ENCODE data around the gene CDIPT. TPM values are rescaled to one million over a fixed set of nuclear protein-coding genes. Genes with fewer than 3 reads are reported as not detected.
A peak's percentile ranks its signal among the peaks of the same experiment; 100 is the strongest.
"Not testable (repeated sequence)": the region's sequence is repeated elsewhere in the genome, so short reads cannot be mapped to it uniquely, and the experiment has no call there.

The CDIPT gene
- polyA plus RNA-seq, 1 donor from 2014 or later, result 73.8 TPM

- H3K36me3 Mint-ChIP-seq, result peaks cover 2% of the 10 kb centered on the region
- no peak within 1 kb of the TSS for H3K27ac Mint-ChIP-seq
- peaks cover 22% of the 10 kb centered on the region for H3K27me3 Mint-ChIP-seq
- H3K9me3 Mint-ChIP-seq, result no peaks in the 10 kb centered on the region
- peaks cover 0 to 5% (median 5%) of the 10 kb centered on the region in 3 donors for H3K4me1 Mint-ChIP-seq
- H3K4me3 Mint-ChIP-seq, result peak within 1 kb of the TSS in 3 of 4 donors; percentile 62 to 71 (median 63)
Observed at GRCh38 chr16:29900102-29900887, 37.3 kb upstream of the CDIPT start, which contains the start of gene ASPHD1. ASPHD1 (plus strand) TSS chr16:29900488; CDS start chr16:29900972, 484 bp downstream.

GRCh38 chr16:29899516-29900101 is 36.6 kb upstream of the CDIPT start, which contains the start of gene SEZ6L2:
SEZ6L2 (minus strand) TSS chr16:29899550; CDS start chr16:29899019, 531 bp downstream.
- Mint-ChIP-seq H3K9me3 (no peaks in the 10 kb centered on the region), H3K27me3 (peaks cover 22% of the 10 kb centered on the region), H3K4me1 (peaks cover 0 to 5% (median 5%) of the 10 kb centered on the region in 3 donors), H3K36me3 (peaks cover 2% of the 10 kb centered on the region), H3K4me3 (peak within 1 kb of the TSS in 3 of 4 donors; percentile 50 to 67 (median 63)), H3K27ac (no peak within 1 kb of the TSS)

GRCh38 chr16:29898804-29899515 is 35.9 kb upstream of the CDIPT start:
- Mint-ChIP-seq H3K27me3 (peaks cover 22% of the 10 kb centered on the region), H3K4me3 (peak overlapping the region in 1 of 4 donors; percentile 67), H3K4me1 (peaks cover 0 to 5% (median 5%) of the 10 kb centered on the region in 3 donors), H3K9me3 (no peaks in the 10 kb centered on the region), H3K27ac (no peak overlapping the region), H3K36me3 (peaks cover 2% of the 10 kb centered on the region)

- Mint-ChIP-seq H3K27ac (no peak overlapping the region), H3K4me3 (peak overlapping the region in 1 of 4 donors; percentile 67), H3K4me1 (peaks cover 0 to 5% (median 3%) of the 10 kb centered on the region in 3 donors), H3K9me3 (no peaks in the 10 kb centered on the region), H3K27me3 (peaks cover 22% of the 10 kb centered on the region), H3K36me3 (peaks cover 2% of the 10 kb centered on the region)
Observed at GRCh38 chr16:29898135-29898803, 35.2 kb upstream of the CDIPT start.

- Mint-ChIP-seq H3K4me3 (no peak overlapping the region), H3K4me1 (peaks cover 0 to 5% (median 3%) of the 10 kb centered on the region in 3 donors), H3K9me3 (no peaks in the 10 kb centered on the region), H3K27me3 (peaks cover 22% of the 10 kb centered on the region), H3K27ac (no peak overlapping the region), H3K36me3 (peaks cover 2% of the 10 kb centered on the region)
Observed at GRCh38 chr16:29897333-29897732, 34.3 kb upstream of the CDIPT start.

- H3K9me3 Mint-ChIP-seq, result no peaks in the 10 kb centered on the region
- H3K27ac Mint-ChIP-seq, result no peak overlapping the region
- no peak overlapping the region for H3K4me3 Mint-ChIP-seq
- H3K27me3 Mint-ChIP-seq, result peaks cover 22% of the 10 kb centered on the region
- H3K4me1 Mint-ChIP-seq, result peaks cover 0 to 2% (median under 1%) of the 10 kb centered on the region in 3 donors
- peaks cover 2% of the 10 kb centered on the region for H3K36me3 Mint-ChIP-seq
Observed at GRCh38 chr16:29896841-29897240, 33.8 kb upstream of the CDIPT start.

- Mint-ChIP-seq H3K27ac (no peak overlapping the region), H3K4me3 (no peak overlapping the region), H3K4me1 (no peaks in the 10 kb centered on the region), H3K36me3 (peaks cover 2% of the 10 kb centered on the region), H3K27me3 (peaks cover 20% of the 10 kb centered on the region), H3K9me3 (no peaks in the 10 kb centered on the region)
Observed at GRCh38 chr16:29894352-29894751, 31.3 kb upstream of the CDIPT start.

GRCh38 chr16:29893553-29893952 is 30.5 kb upstream of the CDIPT start:
- H3K36me3 Mint-ChIP-seq, result peaks cover 2% of the 10 kb centered on the region
- peaks cover 22% of the 10 kb centered on the region for H3K27me3 Mint-ChIP-seq
- no peak overlapping the region for H3K4me3 Mint-ChIP-seq
- no peaks in the 10 kb centered on the region for H3K4me1 Mint-ChIP-seq
- H3K27ac Mint-ChIP-seq, result no peak overlapping the region
- H3K9me3 Mint-ChIP-seq, result no peaks in the 10 kb centered on the region

- Mint-ChIP-seq H3K36me3 (peaks cover 2% of the 10 kb centered on the region), H3K27me3 (peaks cover 11% of the 10 kb centered on the region), H3K4me3 (no peak overlapping the region), H3K27ac (no peak overlapping the region), H3K9me3 (no peaks in the 10 kb centered on the region), H3K4me1 (no peaks in the 10 kb centered on the region)
Observed at GRCh38 chr16:29892458-29892813, 29.4 kb upstream of the CDIPT start.

GRCh38 chr16:29891525-29892457 is 28.8 kb upstream of the CDIPT start:
- Mint-ChIP-seq H3K36me3 (peaks cover 2% of the 10 kb centered on the region), H3K4me3 (no peak overlapping the region), H3K27ac (no peak overlapping the region), H3K9me3 (no peaks in the 10 kb centered on the region), H3K4me1 (no peaks in the 10 kb centered on the region), H3K27me3 (peaks cover 8% of the 10 kb centered on the region)

GRCh38 chr16:29889372-29889771 is 26.3 kb upstream of the CDIPT start:
- H3K27me3 Mint-ChIP-seq, H3K36me3 Mint-ChIP-seq: not testable (repeated sequence)

GRCh38 chr16:29883987-29884386 is 21.0 kb upstream of the CDIPT start:
- Mint-ChIP-seq H3K4me1 (no peaks in the 10 kb centered on the region), H3K27ac (no peak overlapping the region), H3K9me3 (no peaks in the 10 kb centered on the region), H3K27me3 (peaks cover 21% of the 10 kb centered on the region), H3K4me3 (no peak overlapping the region), H3K36me3 (no peaks in the 10 kb centered on the region)

More at GRCh38 chr16:29889372-29889771, 26.3 kb upstream of the CDIPT start:
- H3K9me3 Mint-ChIP-seq, H3K4me1 Mint-ChIP-seq, H3K4me3 Mint-ChIP-seq, H3K27ac Mint-ChIP-seq: not testable (repeated sequence)

- H3K9me3 Mint-ChIP-seq, result no peaks in the 10 kb centered on the region
- H3K4me3 Mint-ChIP-seq, result no peak overlapping the region
- peaks cover 0 to 12% (median 8%) of the 10 kb centered on the region in 3 donors for H3K4me1 Mint-ChIP-seq
- H3K36me3 Mint-ChIP-seq, result no peaks in the 10 kb centered on the region
- H3K27me3 Mint-ChIP-seq, result peaks cover 36% of the 10 kb centered on the region
- no peak overlapping the region for H3K27ac Mint-ChIP-seq
Observed at GRCh38 chr16:29881050-29881449, 18.0 kb upstream of the CDIPT start.

GRCh38 chr16:29878172-29878571 is 15.1 kb upstream of the CDIPT start:
- peaks cover 31% of the 10 kb centered on the region for H3K27me3 Mint-ChIP-seq
- H3K4me1 Mint-ChIP-seq, result peaks cover 0 to 14% (median 8%) of the 10 kb centered on the region in 3 donors
- H3K27ac Mint-ChIP-seq, result no peak overlapping the region
- no peaks in the 10 kb centered on the region for H3K36me3 Mint-ChIP-seq
- H3K4me3 Mint-ChIP-seq, result no peak overlapping the region
- no peaks in the 10 kb centered on the region for H3K9me3 Mint-ChIP-seq
